HCT116 (cell line): ENCODE data around the gene ARHGEF17. TPM values are rescaled to one million over a fixed set of nuclear protein-coding genes. Genes with fewer than 3 reads are reported as not detected.

Experiments used
- ATAC-seq: fragments of 200-7000 bp; cut with Tn5 transposase; 2 replicates; pipeline ENCODE4 v1.9.1; 2020; ENCODE audit warnings: mild to moderate bottlenecking, moderate library complexity
- BruUV-seq: library from RNA; stranded (reverse); fragments of 400-500 nt; replicated peaks from 2 replicates; lab custom pipeline; 2021; lab: Mats Ljungman, UMichigan
- CTCF ChIA-PET: fragments of 300-600 bp; sonication (Branson Sonifier 250); formaldehyde crosslinking; loops from one replicate; lab custom pipeline; 2021; ENCODE audit warnings: antibody characterized with exemption; lab: Charles Lee
- POLR2A ChIA-PET: fragments of 300-600, 350-600 bp; sonication (Branson Sonifier 250); formaldehyde crosslinking; loops from one replicate; lab custom pipeline; 2021; ENCODE audit warnings: antibody characterized with exemption; lab: Charles Lee
- RAD21 ChIA-PET, 2 experiments: fragments of 300-600 bp; sonication (Branson Sonifier 250); formaldehyde crosslinking; loops; one replicate each; lab custom pipeline; 2023; ENCODE audit warnings: low total read pairs in 2 of 2; ENCODE audit not compliant: uncharacterized antibody in 2 of 2, unreplicated experiment in 2 of 2, low non-redundant PET in 1 of 2; lab: Charles Lee
- DNase-seq: peaks from one replicate; pipeline ENCODE4 v3.0.0-alpha.2; 2010; ENCODE audit warnings: low read depth, low spot score
- H2AFZ ChIP-seq: fragments of 200-600 bp; shearing (Covaris generic), sonication (generic); 2 replicates; pipeline ENCODE4 v1.6.1; 2017; ENCODE audit warnings: low read depth, mixed run types, mixed read lengths, antibody characterized with exemption, low read length; ENCODE audit not compliant: poor library complexity, severe bottlenecking
- H3K27ac ChIP-seq: 2 replicates; pipeline ENCODE4 v1.5.1; 2012; ENCODE audit warnings: low read depth, low read length
- H3K27me3 ChIP-seq: fragments of 200-600 bp; sonication (generic); 2 replicates; pipeline ENCODE4 v1.6.1; 2016; ENCODE audit warnings: mixed run types, low read length, mixed read lengths; ENCODE audit not compliant: insufficient read depth
- H3K36me3 ChIP-seq, 2 experiments: fragments of 200-500 bp in 1 of 2; fragments of 200-600 bp in 1 of 2; sonication (Bioruptor generic) in 1 of 2; sonication (generic) in 1 of 2; 2 replicates each; pipeline versions ENCODE4 v1.5.1 to v1.6.1; 2014 to 2016; ENCODE audit warnings: low read length in 2 of 2, inconsistent platforms in 1 of 2, mixed read lengths in 1 of 2, mixed run types in 1 of 2; ENCODE audit not compliant: insufficient read depth in 2 of 2, control insufficient read depth in 1 of 2
- H3K4me1 ChIP-seq, 2 experiments: fragments of 200-600 bp in 1 of 2; sonication (generic) in 1 of 2; 2 replicates each; pipeline versions ENCODE4 v1.5.1 to v1.6.1; 2012 to 2017; ENCODE audit warnings: low read length in 2 of 2, inconsistent platforms in 1 of 2, mild to moderate bottlenecking in 1 of 2, mixed read lengths in 1 of 2, mixed run types in 1 of 2, moderate library complexity in 1 of 2; ENCODE audit not compliant: insufficient read depth in 2 of 2, control insufficient read depth in 1 of 2
- H3K4me2 ChIP-seq: fragments of 200-600 bp; sonication (generic); 2 replicates; pipeline ENCODE4 v1.6.1; 2017; ENCODE audit warnings: mixed run types, low read length, mixed read lengths
- H3K4me3 ChIP-seq, 2 experiments: fragments of 200-600 bp in 1 of 2; sonication (generic) in 1 of 2; replicated peaks in 1 of 2; 2 replicates each; pipeline ENCODE4 v1.5.1; 2011 to 2016; ENCODE audit warnings: low read length in 2 of 2, control low read depth in 1 of 2, low read depth in 1 of 2, mild to moderate bottlenecking in 1 of 2, mixed read lengths in 1 of 2, mixed run types in 1 of 2
- H3K79me2 ChIP-seq: fragments of 200-600 bp; sonication (generic); 2 replicates; pipeline ENCODE4 v1.6.1; 2017; ENCODE audit warnings: mild to moderate bottlenecking, mixed run types, low read length, moderate library complexity, mixed read lengths; ENCODE audit not compliant: insufficient read depth
- H3K9ac ChIP-seq: fragments of 200-600 bp; sonication (generic); 2 replicates; pipeline ENCODE4 v1.6.1; 2016; ENCODE audit warnings: low read length, mixed read lengths
- H3K9me2 ChIP-seq: fragments of 200-600 bp; sonication (generic), shearing (Covaris generic); 2 replicates; pipeline ENCODE4 v1.6.1; 2017; ENCODE audit warnings: mixed run types, mild to moderate bottlenecking, moderate library complexity; ENCODE audit not compliant: insufficient read depth
- H3K9me3 ChIP-seq, 2 experiments: fragments of 200-500 bp in 1 of 2; fragments of 200-600 bp in 1 of 2; sonication (Bioruptor generic) in 1 of 2; sonication (generic) in 1 of 2; 2 replicates each; pipeline ENCODE4 v1.6.1; 2014 to 2017; ENCODE audit warnings: low read length in 2 of 2, mixed read lengths in 2 of 2, inconsistent platforms in 1 of 2, low read depth in 1 of 2, mild to moderate bottlenecking in 1 of 2, mixed run types in 1 of 2, moderate library complexity in 1 of 2; ENCODE audit not compliant: control insufficient read depth in 1 of 2, insufficient read depth in 1 of 2
- H4K20me1 ChIP-seq: fragments of 200-600 bp; sonication (generic), shearing (Covaris generic); 2 replicates; pipeline ENCODE4 v1.6.1; 2017; ENCODE audit warnings: mixed run types, mild to moderate bottlenecking, moderate library complexity; ENCODE audit not compliant: insufficient read depth
- CBX3 ChIP-seq: IDR thresholded peaks from 2 replicates; pipeline ENCODE4 v1.6.1; 2012; ENCODE audit warnings: low read depth
- EZH2phosphoT487 ChIP-seq: fragments of 200-600 bp; IDR thresholded peaks from 2 replicates; pipeline ENCODE4 v1.6.1; 2018; ENCODE audit warnings: antibody characterized with exemption, borderline replicate concordance
- FOSL1 ChIP-seq: IDR thresholded peaks from 2 replicates; pipeline ENCODE4 v1.6.1; 2012; ENCODE audit warnings: low read depth
- JUND ChIP-seq: IDR thresholded peaks from 2 replicates; pipeline ENCODE4 v1.6.1; 2012
- POLR2AphosphoS5 ChIP-seq: IDR thresholded peaks from 2 replicates; pipeline ENCODE4 v1.6.1; 2011; ENCODE audit warnings: mild to moderate bottlenecking, low read depth, low read length, moderate library complexity
- RAD21 ChIP-seq: IDR thresholded peaks from 2 replicates; pipeline ENCODE4 v1.6.1; 2012; ENCODE audit warnings: low read depth, mild to moderate bottlenecking
- SP1 ChIP-seq: IDR thresholded peaks from 2 replicates; pipeline ENCODE4 v1.6.1; 2012; ENCODE audit warnings: low read depth
- SRF ChIP-seq: IDR thresholded peaks from 2 replicates; pipeline ENCODE4 v1.6.1; 2012; ENCODE audit warnings: low read depth
- TCF7L2 ChIP-seq: IDR thresholded peaks from 2 replicates; pipeline ENCODE4 v1.7.0; 2011; ENCODE audit warnings: borderline replicate concordance, inconsistent platforms; ENCODE audit not compliant: insufficient read depth, insufficient read length; ENCODE audit errors: extremely low read depth
- intact Hi-C: fragments of 100-400 bp; cut with micrococcal nuclease; formaldehyde crosslinking; loops from 2 replicates; pipeline ENCODE4 v1.10.0; 2022
- total RNA-seq: library from RNA; stranded (reverse); gene quantifications from one replicate; pipeline ENCODE4 v1.2.1, GENCODE V29; 2021; ENCODE audit not compliant: unreplicated experiment
- TF ChIP-seq, protein P1 (sequence below): IDR thresholded peaks from 2 replicates; pipeline ENCODE4 v1.6.1; 2012
- TF ChIP-seq, protein P2 (sequence below), 3 experiments: fragments of 200-600 bp in 1 of 3; sonication (generic) in 1 of 3; IDR thresholded peaks in 2 of 3; conservative IDR thresholded peaks in 1 of 3; 2 replicates each; pipeline ENCODE4 v1.5.1; 2012 to 2017; ENCODE audit warnings: low read depth in 2 of 3, low read length in 2 of 3, antibody characterized with exemption in 1 of 3, borderline replicate concordance in 1 of 3, control low read depth in 1 of 3, mild to moderate bottlenecking in 1 of 3, mixed read lengths in 1 of 3, mixed run types in 1 of 3, moderate library complexity in 1 of 3; ENCODE audit not compliant: insufficient read depth in 1 of 3

The ARHGEF17 gene
- total RNA-seq, 1 experiment from 2014 or later, result 18.2 TPM

DNA sequence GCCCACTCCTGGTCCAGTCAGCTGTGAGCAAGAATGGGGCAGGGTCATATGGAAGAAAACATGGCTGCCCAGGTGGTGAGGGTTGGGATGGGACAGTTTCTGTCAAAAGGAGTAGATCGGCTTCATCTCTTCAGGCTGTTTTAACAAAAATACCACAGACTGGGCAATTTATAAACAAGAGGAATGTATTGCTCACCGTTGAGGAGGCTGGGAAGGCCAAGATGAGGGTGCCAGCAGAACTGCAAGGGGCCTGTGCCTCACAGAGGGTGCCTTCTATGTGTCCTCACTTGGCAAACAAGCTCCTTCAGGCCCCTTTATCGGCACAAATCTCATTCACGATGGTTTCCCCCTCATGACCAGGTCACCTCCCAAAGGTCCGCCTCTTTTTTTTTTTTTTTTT, 50.0 kb downstream of the ARHGEF17 start (continued):
- TF ChIP-seq SRF (no peak), EZH2phosphoT487 (no peak)

DNA sequence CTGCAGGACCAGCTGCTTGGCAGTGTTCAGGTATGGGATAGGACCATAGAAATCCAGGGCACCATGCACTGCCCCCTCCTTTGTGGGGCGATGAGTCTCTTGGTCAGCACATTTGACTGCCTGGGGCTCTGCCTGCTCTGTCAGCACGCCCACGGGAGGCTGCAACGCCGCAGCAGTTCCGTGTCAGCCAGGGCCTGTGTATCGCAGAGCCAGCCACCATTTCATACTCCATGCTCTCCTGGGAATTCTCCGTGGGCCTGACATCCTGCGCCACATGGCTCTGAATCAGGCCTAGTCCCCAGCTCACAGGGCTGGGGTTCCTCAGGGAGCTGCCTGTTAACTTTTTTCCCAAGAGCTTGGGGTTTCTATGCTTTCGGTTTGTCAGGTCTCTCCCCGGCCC, 51.3 kb downstream of the ARHGEF17 start:
- Histone ChIP-seq H3K27ac (no peak overlapping the region), H3K36me3 (no peaks in the 10 kb centered on the region; a peak in 1 of 4 replicates), H3K9ac (no peak overlapping the region), H3K9me3 (no peaks in the 10 kb centered on the region), H3K4me1 (peaks cover 0 to 14% of the 10 kb centered on the region in 2 experiments; a peak in 1 of 4 replicates), H2AFZ (no peak overlapping the region), H3K79me2 (no peaks in the 10 kb centered on the region), H3K4me2 (no peak overlapping the region), H4K20me1 (no peaks in the 10 kb centered on the region), H3K27me3 (no peaks in the 10 kb centered on the region), H3K4me3 (no peak overlapping the region), H3K9me2 (no peaks in the 10 kb centered on the region)
- intact Hi-C loops, result no loop called here
- DNase-seq (no peak), ATAC-seq (no peak)
- RAD21 ChIA-PET, result no interaction called here
- TF ChIP-seq SP1, result no peak
- TF ChIP-seq, protein P1, sequence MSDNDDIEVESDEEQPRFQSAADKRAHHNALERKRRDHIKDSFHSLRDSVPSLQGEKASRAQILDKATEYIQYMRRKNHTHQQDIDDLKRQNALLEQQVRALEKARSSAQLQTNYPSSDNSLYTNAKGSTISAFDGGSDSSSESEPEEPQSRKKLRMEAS, result no peak
- BruUV-seq, result no TSS peak
- POLR2A ChIA-PET, result no interaction called here
- CTCF ChIA-PET, result interaction anchor here (1.1 to 2.0 kb wide), 3 partner anchors 10 to 52 kb away, joined by 4 to 8 read pairs (median 6); no protein-coding TSS in a partner anchor

DNA sequence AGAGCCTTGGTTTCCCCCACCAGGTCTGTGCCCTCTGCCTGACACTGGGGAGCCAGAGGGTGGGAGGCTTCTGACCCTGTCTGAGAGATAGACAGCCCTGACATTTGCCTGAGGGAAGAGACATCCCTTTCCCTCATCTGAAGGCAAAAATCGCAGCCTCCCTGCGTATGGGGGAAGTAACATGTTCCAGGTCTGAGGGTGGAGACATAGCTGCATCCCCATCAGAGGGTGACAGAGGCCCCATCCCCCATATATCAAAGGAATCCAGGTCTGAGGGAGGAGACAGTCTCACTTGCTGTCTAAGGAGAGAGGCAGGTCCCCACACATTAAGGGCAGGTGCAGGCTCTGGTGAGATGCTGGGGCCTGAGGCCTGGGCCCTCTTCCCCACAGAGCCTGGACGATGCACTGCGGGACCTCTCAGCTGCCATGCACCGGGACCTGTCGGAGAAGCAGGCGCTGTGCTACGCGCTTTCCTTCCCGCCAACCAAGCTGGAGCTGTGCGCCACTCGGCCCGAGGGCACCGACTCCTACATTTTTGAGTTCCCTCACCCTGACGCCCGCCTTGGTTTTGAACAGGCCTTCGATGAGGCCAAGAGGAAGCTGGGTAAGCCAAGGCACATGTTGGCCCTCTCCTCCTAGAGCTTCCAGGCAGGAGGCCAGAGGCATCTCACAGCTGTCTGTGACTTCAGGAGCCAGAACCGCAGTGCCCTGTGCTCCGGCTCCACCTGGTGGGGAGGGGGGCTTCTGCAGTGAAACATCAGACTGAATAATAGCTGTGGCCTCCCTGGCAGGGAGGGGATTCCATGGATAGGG, 52.1 kb downstream of the ARHGEF17 start:
- H3K4me2 ChIP-seq, result no peak overlapping the region
- no peaks in the 10 kb centered on the region; a peak in 1 of 4 replicates for H3K36me3 ChIP-seq
- no peaks in the 10 kb centered on the region for H3K9me3 ChIP-seq
- no peak overlapping the region for H3K9ac ChIP-seq
- no TSS peak for BruUV-seq
- ChIA-PET POLR2A (no interaction called here), RAD21 (interaction anchor here (0.7 to 1.3 kb wide), 3 partner anchors 9 to 53 kb away, joined by 3 to 5 read pairs (median 3); no protein-coding TSS in a partner anchor), CTCF (interaction anchor here (0.8 to 3.3 kb wide), 9 partner anchors 9 to 53 kb away, joined by 3 to 40 read pairs (median 5); no protein-coding TSS in a partner anchor)
- peaks cover 0 to 14% of the 10 kb centered on the region in 2 experiments; a peak in 1 of 4 replicates for H3K4me1 ChIP-seq
- no peaks in the 10 kb centered on the region for H3K27me3 ChIP-seq
- no peaks in the 10 kb centered on the region for H4K20me1 ChIP-seq
- no peaks in the 10 kb centered on the region for H3K9me2 ChIP-seq
- ATAC-seq, result peak; percentile 38
- TF ChIP-seq RAD21 (peak; percentile 54), FOSL1 (no peak), TCF7L2 (no peak), CBX3 (no peak), JUND (no peak), POLR2AphosphoS5 (no peak)
- TF ChIP-seq, protein P2, sequence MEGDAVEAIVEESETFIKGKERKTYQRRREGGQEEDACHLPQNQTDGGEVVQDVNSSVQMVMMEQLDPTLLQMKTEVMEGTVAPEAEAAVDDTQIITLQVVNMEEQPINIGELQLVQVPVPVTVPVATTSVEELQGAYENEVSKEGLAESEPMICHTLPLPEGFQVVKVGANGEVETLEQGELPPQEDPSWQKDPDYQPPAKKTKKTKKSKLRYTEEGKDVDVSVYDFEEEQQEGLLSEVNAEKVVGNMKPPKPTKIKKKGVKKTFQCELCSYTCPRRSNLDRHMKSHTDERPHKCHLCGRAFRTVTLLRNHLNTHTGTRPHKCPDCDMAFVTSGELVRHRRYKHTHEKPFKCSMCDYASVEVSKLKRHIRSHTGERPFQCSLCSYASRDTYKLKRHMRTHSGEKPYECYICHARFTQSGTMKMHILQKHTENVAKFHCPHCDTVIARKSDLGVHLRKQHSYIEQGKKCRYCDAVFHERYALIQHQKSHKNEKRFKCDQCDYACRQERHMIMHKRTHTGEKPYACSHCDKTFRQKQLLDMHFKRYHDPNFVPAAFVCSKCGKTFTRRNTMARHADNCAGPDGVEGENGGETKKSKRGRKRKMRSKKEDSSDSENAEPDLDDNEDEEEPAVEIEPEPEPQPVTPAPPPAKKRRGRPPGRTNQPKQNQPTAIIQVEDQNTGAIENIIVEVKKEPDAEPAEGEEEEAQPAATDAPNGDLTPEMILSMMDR (IDR thresholded peaks at IDR 0.05 in 2 of 3, conservative IDR thresholded peaks at IDR 0.05 in 1 of 3; ENCODE audit: borderline replicate concordance in 1 of 3, insufficient read depth in 1 of 3, low read depth in 2 of 3, low read length in 2 of 3), result peak; percentile 38 to 76 (median 66); a peak in 5 of 6 replicates
- no peak for DNase-seq
- no peak overlapping the region for H3K27ac ChIP-seq
- no peak overlapping the region for H3K4me3 ChIP-seq
- intact Hi-C loops, result no loop called here
- H2AFZ ChIP-seq, result no peak overlapping the region
- H3K79me2 ChIP-seq, result no peaks in the 10 kb centered on the region
